Hindlimb muscle (tissue), 1 donor: ENCODE results near the gene RPS19BP1. TPM values are rescaled to one million over a fixed set of nuclear protein-coding genes. Genes with fewer than 3 reads are reported as not detected.

Experiments used
- DNase-seq: peaks from one replicate; pipeline ENCODE4 v3.0.0-alpha.2; 2013
- polyA plus RNA-seq: library from polyadenylated mRNA; unstranded; fragments of 120-200 nt; gene quantifications from one replicate; pipeline ENCODE4 v1.2.1, GENCODE V29; 2013; ENCODE audit not compliant: insufficient read length

Gene RPS19BP1
- polyA plus RNA-seq, 1 donor = 54.2 TPM

DNA sequence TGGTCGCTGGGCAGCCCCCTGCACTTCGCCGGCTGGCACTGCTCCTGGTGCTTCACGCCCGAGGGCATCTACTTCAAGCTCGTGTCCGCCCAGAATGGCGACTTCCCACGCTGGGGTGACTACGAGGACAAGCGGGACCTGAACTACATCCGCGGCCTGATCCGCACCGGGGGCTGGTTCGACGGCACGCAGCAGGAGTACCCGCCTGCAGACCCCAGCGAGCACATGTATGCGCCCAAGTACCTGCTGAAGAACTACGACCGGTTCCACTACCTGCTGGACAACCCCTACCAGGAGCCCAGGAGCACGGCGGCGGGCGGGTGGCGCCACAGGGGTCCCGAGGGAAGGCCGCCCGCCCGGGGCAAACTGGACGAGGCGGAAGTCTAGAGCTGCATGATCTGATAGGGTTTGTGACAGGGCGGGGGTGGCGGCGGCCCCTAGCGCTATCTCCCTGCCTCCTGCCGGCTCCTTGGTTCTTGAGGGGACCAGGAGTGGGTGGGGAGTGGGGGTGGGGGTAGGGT, 43.9 kb downstream of the RPS19BP1 start:
- DNase-seq = no peak

DNA sequence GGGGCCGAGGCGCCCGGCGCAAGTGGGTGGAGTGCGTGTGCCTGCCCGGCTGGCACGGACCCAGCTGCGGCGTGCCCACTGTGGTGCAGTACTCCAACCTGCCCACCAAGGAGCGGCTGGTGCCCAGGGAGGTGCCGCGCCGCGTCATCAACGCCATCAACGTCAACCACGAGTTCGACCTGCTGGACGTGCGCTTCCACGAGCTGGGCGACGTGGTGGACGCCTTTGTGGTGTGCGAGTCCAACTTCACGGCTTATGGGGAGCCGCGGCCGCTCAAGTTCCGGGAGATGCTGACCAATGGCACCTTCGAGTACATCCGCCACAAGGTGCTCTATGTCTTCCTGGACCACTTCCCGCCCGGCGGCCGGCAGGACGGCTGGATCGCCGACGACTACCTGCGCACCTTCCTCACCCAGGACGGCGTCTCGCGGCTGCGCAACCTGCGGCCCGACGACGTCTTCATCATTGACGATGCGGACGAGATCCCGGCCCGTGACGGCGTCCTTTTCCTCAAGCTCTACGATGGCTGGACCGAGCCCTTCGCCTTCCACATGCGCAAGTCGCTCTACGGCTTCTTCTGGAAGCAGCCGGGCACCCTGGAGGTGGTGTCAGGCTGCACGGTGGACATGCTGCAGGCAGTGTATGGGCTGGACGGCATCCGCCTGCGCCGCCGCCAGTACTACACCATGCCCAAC, 44.6 kb downstream of the RPS19BP1 start:
- no peak for DNase-seq

DNA sequence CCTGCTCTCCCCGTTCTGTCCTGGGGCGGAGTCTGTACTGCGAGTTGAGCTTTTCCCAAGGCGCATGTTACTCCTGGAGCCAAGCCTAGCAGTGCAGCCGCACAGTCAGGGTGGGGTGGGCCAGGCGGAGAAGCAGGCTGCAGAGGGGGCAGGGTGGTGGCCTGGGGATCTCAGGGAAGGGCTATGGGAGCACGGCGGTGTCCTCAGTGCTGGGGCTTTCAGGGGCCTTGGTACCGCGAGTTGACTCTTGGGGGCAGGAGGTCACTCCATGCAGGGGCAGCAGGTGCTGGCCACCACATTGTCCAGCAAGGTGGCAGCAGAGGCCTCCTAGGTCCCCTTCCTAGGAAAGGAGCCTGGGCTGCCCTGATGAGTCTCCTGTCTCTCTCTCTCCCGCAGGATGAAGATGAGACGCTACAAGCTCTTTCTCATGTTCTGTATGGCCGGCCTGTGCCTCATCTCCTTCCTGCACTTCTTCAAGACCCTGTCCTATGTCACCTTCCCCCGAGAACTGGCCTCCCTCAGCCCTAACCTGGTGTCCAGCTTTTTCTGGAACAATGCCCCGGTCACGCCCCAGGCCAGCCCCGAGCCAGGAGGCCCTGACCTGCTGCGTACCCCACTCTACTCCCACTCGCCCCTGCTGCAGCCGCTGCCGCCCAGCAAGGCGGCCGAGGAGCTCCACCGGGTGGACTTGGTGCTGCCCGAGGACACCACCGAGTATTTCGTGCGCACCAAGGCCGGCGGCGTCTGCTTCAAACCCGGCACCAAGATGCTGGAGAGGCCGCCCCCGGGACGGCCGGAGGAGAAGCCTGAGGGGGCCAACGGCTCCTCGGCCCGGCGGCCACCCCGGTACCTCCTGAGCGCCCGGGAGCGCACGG, 45.4 kb downstream of the RPS19BP1 start:
- no peak for DNase-seq

DNA sequence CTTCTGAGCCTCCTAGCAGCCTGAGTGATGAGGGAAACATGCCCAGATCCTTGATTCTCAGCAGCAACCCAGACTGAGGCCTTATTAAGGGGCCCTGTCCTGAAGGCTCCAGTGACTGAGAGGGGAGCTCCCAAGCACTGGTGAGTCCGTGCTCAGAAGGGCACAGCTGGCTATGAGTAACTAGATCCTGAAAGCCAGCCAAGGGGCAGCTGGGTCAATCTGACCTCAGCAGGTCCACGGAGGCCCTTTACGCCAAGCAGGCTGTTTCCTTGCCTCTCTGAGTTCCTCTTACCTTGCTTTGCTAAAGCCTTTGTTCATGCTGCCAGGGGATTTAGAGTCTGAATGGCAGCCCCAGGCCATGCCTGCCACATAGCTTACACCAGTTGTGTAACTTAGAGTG, 49.8 kb downstream of the RPS19BP1 start:
- no peak for DNase-seq

DNA sequence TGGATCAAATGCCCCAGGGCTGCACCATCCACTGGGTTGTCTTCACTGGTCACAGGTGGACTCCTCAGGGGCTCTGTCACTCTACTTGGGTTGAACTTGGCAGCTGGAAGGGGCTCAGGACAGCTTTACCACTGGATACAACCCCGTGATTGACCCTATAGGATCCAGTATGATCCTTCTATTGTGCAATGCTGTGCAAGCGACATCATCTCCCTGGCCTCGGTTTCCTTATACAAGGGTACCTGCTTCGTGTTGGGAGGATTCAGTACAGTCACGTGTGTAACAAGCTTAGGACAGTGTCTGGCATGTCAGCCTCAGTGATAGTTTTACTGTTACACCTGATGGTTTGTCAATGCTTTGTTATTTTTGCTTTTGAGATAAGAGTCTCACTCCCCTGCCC, 51.0 kb downstream of the RPS19BP1 start:
- no peak for DNase-seq

DNA sequence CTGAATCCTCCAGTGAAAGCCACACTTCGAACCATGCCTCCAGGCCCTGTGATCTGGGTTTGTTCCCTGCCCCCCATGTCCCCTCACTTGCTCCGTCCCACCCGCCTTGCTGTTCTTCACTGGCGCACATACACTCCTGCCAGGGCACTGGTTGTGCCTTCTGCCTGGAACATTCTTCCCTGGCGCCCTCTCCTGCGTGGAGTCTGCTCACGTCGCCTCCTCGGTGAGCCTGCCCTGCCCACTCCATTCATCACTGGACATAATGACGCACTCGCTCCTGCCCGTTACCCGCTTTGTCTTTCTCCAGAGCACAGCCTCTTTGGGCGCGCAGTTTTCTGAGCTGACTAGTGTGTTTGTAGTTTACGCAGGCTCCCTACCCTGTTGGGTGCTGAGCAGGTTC, 51.5 kb downstream of the RPS19BP1 start:
- DNase-seq = no peak

DNA sequence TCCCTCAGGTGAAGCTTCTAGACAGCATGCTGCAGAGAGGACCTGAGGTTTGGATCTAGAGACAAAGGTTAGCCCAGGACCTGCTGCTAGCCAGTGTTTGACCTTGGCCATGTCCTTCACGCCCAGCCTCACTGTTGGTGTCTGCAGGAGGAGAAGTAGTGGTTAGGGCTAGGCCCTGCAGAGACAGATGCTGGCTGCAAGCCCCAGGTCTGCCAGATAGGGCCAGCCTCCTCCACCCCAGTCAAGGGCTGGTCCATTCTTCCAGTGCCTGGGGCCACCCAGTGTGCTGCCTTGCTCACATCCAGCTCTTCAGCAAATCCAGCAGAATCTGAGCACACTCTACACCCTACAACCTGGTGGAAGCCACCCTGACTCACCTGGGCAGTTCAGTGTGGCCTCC, 52.0 kb downstream of the RPS19BP1 start:
- DNase-seq = no peak

DNA sequence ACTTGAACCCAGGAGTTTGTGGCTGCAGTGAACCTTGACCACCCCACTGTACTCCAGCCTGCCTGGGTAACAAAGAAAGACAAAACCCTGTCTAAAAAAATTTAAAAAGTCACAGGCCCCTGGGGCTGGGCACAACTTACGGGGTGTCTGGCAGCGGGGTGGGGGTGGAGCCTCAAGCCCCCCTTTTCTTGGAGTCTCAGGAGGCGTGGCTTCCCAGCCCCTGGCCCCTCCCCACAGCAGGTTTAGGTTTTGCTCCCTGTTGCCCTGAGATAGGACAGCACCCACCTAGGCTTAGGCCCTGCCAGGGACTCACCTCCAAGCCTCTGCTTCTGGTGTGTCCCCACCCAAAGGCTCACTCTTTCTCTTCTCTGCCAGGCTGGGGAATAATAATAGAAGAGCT, 53.3 kb downstream of the RPS19BP1 start:
- DNase-seq = no peak

Other genes with a start within 250 kb of the RPS19BP1 start
- 2,719 TPM for gene RPL3, start 213.1 kb downstream of the RPS19BP1 start, polyA plus RNA-seq
- gene SYNGR1, start 182.8 kb downstream of the RPS19BP1 start, polyA plus RNA-seq = 13.0 TPM
- 26.6 TPM for gene TAB1, start 133.0 kb downstream of the RPS19BP1 start, polyA plus RNA-seq
- gene MGAT3, start 75.7 kb downstream of the RPS19BP1 start, polyA plus RNA-seq = 4.1 TPM
- 17.0 TPM for gene MIEF1, start 30.5 kb downstream of the RPS19BP1 start, polyA plus RNA-seq
- gene ATF4, start 12.2 kb downstream of the RPS19BP1 start, polyA plus RNA-seq = 326 TPM
- 1.1 TPM for gene CACNA1I, start 38.0 kb upstream of the RPS19BP1 start, polyA plus RNA-seq